GM08714 (cell line): Measurements from ENCODE around the gene ZNF764.

Experiments used
- H3K4me3 ChIP-seq: fragments of 200-500 bp; sonication (Bioruptor generic); 2 replicates; pipeline ENCODE4 v1.5.1; 2014; ENCODE audit warnings: mild to moderate bottlenecking, low read length, inconsistent platforms
- ZNF274 ChIP-seq: IDR thresholded peaks from 2 replicates; pipeline ENCODE4 v1.6.1; 2012; ENCODE audit warnings: mild to moderate bottlenecking, low read depth, low read length

The ZNF764 gene

DNA sequence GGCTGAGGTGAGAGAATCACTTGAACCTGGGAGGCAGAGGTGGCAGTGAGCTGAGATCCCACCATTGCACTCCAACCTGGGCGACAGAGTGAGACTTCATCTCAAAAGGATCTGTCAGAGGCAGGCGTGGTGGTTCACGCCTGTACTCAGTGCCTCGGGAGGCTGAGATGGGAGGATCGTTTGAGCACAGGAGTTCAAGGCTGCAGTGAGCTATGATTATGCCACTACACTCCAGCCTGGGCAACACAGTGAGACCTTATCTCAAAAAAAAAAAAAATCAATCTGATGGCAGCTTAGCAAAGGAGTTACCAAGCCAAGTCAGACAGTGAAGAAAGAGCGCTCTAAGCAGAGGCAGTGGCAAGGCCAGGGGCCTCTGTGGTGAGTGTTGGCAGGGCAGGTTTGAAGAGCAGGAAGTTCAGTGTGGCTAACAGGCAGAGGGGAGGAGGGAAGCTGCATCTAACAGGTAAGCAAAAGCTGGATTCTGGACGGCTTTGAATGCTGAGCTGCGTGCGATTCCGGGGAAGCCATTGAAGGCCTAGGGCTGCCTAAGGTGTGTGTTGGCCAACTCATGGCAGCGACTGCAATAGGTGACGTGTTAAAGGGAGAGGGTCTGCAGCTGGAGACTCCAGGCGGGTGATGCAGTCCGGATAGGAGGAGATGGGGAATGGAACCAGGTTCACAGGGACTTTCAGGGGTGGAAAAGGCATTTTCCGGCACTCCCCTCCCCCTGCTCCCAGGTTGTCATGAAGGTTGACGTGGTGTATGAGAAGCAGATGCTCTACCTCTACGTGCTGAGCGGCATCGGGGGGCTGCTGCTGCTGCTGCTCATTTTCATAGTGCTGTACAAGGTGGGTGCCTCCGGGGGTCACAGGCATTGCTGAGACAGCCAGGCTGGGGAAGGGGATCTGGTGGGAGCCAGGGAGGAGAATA lies 38.8 kb downstream of the ZNF764 start:
- H3K4me3 ChIP-seq, result no peak overlapping the region
- TF ChIP-seq ZNF274, result no peak

DNA sequence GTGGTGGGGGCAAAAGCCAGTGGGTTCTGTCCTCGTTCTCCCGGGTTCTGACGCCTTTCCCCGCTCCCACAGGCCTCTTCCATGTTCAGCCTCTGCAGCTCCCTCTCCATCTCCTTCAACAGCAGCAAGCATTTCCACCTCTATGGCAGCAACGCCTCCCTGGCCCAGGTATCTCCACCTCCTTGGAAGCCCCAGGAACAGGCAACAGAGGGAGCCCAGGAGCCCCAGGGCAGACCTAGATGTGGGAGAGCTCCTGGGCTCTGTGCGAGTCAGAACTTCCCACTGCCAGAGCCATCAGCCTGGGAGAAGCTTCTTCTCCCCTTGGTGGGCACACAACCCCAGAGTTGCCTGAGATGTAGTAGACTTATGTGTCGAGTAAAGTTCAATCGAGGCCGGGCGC lies 39.6 kb downstream of the ZNF764 start:
- TF ChIP-seq ZNF274, result no peak
- H3K4me3 ChIP-seq, result no peak overlapping the region

DNA sequence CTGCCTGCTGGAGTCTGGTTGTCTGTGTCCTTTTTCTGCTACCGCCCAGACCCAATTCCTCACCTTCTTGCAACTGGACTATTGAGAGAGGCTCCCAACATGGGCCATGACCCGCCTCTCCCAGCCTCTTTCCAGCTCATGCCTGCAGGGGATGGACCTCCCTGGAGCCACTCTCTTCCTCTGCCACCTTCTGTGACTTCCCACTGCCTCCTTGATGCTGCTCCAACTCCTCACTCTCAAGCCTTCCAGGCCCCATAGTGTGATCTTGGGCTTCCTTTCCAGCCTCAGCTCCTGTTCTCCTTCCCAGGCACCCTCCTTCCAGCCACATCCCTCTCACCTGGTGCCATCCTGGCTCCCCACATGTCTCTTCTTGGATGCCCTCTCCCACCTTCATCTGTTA lies 42.9 kb downstream of the ZNF764 start:
- no peak for TF ChIP-seq ZNF274
- no peak overlapping the region for H3K4me3 ChIP-seq

GRCh38 chr16:30511509-30511908 lies 46.7 kb downstream of the ZNF764 start:
- no peak for TF ChIP-seq ZNF274
- no peak overlapping the region for H3K4me3 ChIP-seq

DNA sequence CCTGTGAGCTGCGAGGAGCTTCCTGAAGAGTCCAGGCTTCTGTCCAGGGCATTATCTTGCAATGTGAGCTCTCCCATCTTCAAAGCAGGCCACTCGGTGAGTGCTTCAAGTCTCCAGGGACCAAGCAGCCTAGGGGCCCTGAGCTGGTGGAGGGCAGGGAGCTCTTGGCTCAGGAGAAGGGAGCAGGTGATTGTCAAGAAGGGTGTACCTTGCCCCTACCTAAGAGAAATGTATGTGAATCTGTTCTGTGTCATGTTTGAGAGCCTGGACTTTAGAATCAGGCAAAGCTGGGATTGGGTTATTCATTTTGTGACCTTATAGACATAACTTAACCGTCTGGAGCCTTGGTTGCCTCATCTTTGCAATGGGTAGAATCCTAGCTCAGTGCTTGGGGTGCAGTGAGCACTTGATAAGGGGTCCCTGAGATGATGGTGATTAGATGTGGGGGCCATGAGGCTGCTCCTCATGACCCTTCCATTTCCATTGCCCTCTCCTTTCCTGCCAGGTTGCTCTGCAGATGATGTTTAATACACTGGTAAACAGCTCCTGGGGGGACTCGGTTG lies 47.7 kb downstream of the ZNF764 start:
- TF ChIP-seq ZNF274, result no peak
- no peak overlapping the region for H3K4me3 ChIP-seq

DNA sequence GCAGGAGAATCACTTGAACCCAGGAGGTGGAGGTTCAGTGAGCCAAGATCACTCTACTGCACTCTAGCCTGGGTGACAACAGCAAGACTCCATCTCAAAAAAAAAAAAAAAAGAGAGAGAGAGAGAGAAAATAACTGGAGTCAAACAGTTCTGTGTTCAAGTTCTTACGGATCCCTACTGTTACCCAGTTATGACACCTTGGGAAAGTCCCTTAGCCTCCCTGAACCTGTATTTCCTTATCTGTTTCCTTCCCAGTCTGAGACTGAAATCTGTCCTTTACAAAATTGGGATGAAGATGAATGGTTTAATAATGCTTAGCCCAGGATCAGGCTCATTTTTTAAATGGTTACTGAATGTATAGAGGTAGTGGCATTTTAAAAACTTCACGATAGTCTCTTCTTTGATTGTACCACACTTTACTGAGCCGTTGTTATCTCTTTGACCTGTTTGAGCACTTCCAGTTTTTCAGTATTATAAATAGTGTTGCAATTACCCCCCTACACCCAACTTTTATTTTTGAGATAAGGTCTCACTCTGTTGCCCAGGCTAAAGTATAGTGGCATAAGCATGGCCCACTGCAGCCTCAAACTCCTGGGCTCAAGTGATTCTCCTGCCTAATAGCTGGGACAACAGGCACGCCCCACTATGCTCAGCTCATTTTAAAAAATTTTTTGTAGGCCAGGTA lies 49.0 kb downstream of the ZNF764 start:
- TF ChIP-seq ZNF274, result no peak
- H3K4me3 ChIP-seq, result no peak overlapping the region
